HG03571 (cell line): ENCODE results near the gene AGTPBP1.
"Not testable (repeated sequence)": the region's sequence is repeated elsewhere in the genome, so short reads cannot be mapped to it uniquely, and the experiment has no call there.

ENCODE experiments used
- ATAC-seq: cut with Tn5 transposase; IDR thresholded peaks from one replicate; pipeline ENCODE4 v1.9.1; 2021; ENCODE audit not compliant: unreplicated experiment

AGTPBP1 gene

GRCh38 chr9:85640425-85640824, 101.3 kb downstream of the AGTPBP1 start:
- ATAC-seq, result no peak

- ATAC-seq, result no peak
Measured at GRCh38 chr9:85639675-85640186, 102.0 kb downstream of the AGTPBP1 start.

GRCh38 chr9:85631809-85632208, 109.9 kb downstream of the AGTPBP1 start:
- ATAC-seq, result no peak

GRCh38 chr9:85630676-85631075, 111.1 kb downstream of the AGTPBP1 start:
- no peak for ATAC-seq

- ATAC-seq, result no peak
Measured at GRCh38 chr9:85617141-85617670, 124.5 kb downstream of the AGTPBP1 start.

- no peak for ATAC-seq
Measured at GRCh38 chr9:85615792-85616191, 126.0 kb downstream of the AGTPBP1 start.

GRCh38 chr9:85610074-85610860, 131.5 kb downstream of the AGTPBP1 start:
- ATAC-seq, result peak; percentile 82

GRCh38 chr9:85605905-85606304, 135.8 kb downstream of the AGTPBP1 start:
- ATAC-seq, result no peak

- no peak for ATAC-seq
Measured at GRCh38 chr9:85603936-85604335, 137.8 kb downstream of the AGTPBP1 start.

GRCh38 chr9:85602742-85603141, 139.0 kb downstream of the AGTPBP1 start:
- ATAC-seq, result no peak

GRCh38 chr9:85600675-85601263, 141.0 kb downstream of the AGTPBP1 start:
- ATAC-seq, result no peak

- no peak for ATAC-seq
Measured at GRCh38 chr9:85599540-85600105, 142.1 kb downstream of the AGTPBP1 start.

GRCh38 chr9:85594316-85594715, 147.4 kb downstream of the AGTPBP1 start:
- ATAC-seq, result no peak

GRCh38 chr9:85586684-85587083, 155.1 kb downstream of the AGTPBP1 start:
- no peak for ATAC-seq

- no peak for ATAC-seq
Measured at GRCh38 chr9:85577353-85577952, 164.3 kb downstream of the AGTPBP1 start.

- no peak for ATAC-seq
Measured at GRCh38 chr9:85575868-85576267, 165.9 kb downstream of the AGTPBP1 start.

GRCh38 chr9:85573546-85573945, 168.2 kb downstream of the AGTPBP1 start:
- not testable (repeated sequence) for ATAC-seq

GRCh38 chr9:85572917-85573316, 168.8 kb downstream of the AGTPBP1 start:
- not testable (repeated sequence) for ATAC-seq

GRCh38 chr9:85569988-85570387, 171.8 kb downstream of the AGTPBP1 start:
- ATAC-seq, result no peak

- no peak for ATAC-seq
Measured at GRCh38 chr9:85559526-85559925, 182.2 kb downstream of the AGTPBP1 start.

GRCh38 chr9:85554349-85554748, 187.4 kb downstream of the AGTPBP1 start:
- ATAC-seq, result no peak
